ENCODE measurements around the gene HPN.
A peak's percentile ranks its signal among the peaks of the same experiment; 100 is the strongest.

HPN gene

GRCh38 chr19:35104361-35104760 is 62.8 kb downstream of the HPN start:
- no peak for DNase-seq (ENCODE audit: low read depth in 3 of 3)

- no peak for DNase-seq (ENCODE audit: low read depth in 3 of 3)
These were observed 63.5 kb downstream of the HPN start for GRCh38 chr19:35105047-35105410.

GRCh38 chr19:35105411-35106290 is 64.1 kb downstream of the HPN start:
- no peak for DNase-seq (ENCODE audit: low read depth in 3 of 3)

GRCh38 chr19:35106291-35106583 is 64.7 kb downstream of the HPN start:
- no peak for DNase-seq (ENCODE audit: low read depth in 3 of 3)

- no peak for DNase-seq (ENCODE audit: low read depth in 3 of 3)
These were observed 65.5 kb downstream of the HPN start for GRCh38 chr19:35106898-35107541.

GRCh38 chr19:35107545-35107944 is 66.0 kb downstream of the HPN start:
- DNase-seq (ENCODE audit: low read depth in 3 of 3) = no peak

GRCh38 chr19:35108730-35109129 is 67.2 kb downstream of the HPN start:
- DNase-seq (ENCODE audit: low read depth in 3 of 3) = no peak

- DNase-seq (ENCODE audit: low read depth in 3 of 3) = no peak
These were observed 68.0 kb downstream of the HPN start for GRCh38 chr19:35109395-35110112.

- no peak for DNase-seq (ENCODE audit: low read depth in 3 of 3)
These were observed 69.5 kb downstream of the HPN start for GRCh38 chr19:35110974-35111373.

- DNase-seq (ENCODE audit: low read depth in 3 of 3) = no peak
These were observed 71.6 kb downstream of the HPN start for GRCh38 chr19:35112995-35113688.

GRCh38 chr19:35114353-35115176 is 73.0 kb downstream of the HPN start:
- peak; percentile 40 to 59 (median 41) for DNase-seq (ENCODE audit: low read depth in 3 of 3)

GRCh38 chr19:35115177-35115951 is 73.8 kb downstream of the HPN start, which contains the start of gene FXYD3:
Gene FXYD3 (plus strand): TSS chr19:35115823. CDS start chr19:35119377, 3,554 bp downstream.
- no peak for DNase-seq (ENCODE audit: low read depth in 3 of 3)
